SK-N-SH treated with all-trans-retinoic acid at 6 μM for 48 hours (cell line): Measurements from ENCODE around the gene SNRPB2.
A peak's percentile ranks its signal among the peaks of the same experiment; 100 is the strongest.

Experiments
- BACH2 ChIP-seq: fragments of 250-450 bp; sonication (Bioruptor Pico); IDR thresholded peaks from 2 replicates; pipeline ENCODE4 v1.9.0; 2021; ENCODE audit warnings: mild to moderate bottlenecking, borderline replicate concordance
- CSDC2 ChIP-seq: fragments of 250-450 bp; sonication (Bioruptor Pico); IDR thresholded peaks from 2 replicates; pipeline ENCODE4 v1.5.0; 2020; ENCODE audit warnings: mild to moderate bottlenecking, moderate library complexity
- ESRRG ChIP-seq: fragments of 250-450 bp; sonication (Bioruptor Pico); IDR thresholded peaks from 2 replicates; pipeline ENCODE4 v1.6.1; 2021; ENCODE audit warnings: mild to moderate bottlenecking
- RARB ChIP-seq: fragments of 250-450 bp; sonication (Bioruptor Pico); IDR thresholded peaks from 2 replicates; pipeline ENCODE4 v1.8.0; 2021; ENCODE audit warnings: mild to moderate bottlenecking, moderate library complexity
- SNAI2 ChIP-seq: fragments of 250-450 bp; sonication (Bioruptor Pico); IDR thresholded peaks from 2 replicates; pipeline ENCODE4 v1.5.0; 2020; ENCODE audit warnings: mild to moderate bottlenecking, moderate library complexity
- TOX ChIP-seq: fragments of 250-450 bp; sonication (Bioruptor Pico); IDR thresholded peaks from 2 replicates; pipeline ENCODE4 v1.8.0; 2021; ENCODE audit warnings: mild to moderate bottlenecking, moderate library complexity, borderline replicate concordance
- ZC3H10 ChIP-seq: fragments of 250-450 bp; sonication (Bioruptor Pico); IDR thresholded peaks from 2 replicates; pipeline ENCODE4 v1.5.1; 2021; ENCODE audit warnings: mild to moderate bottlenecking, moderate library complexity
- ZFP3 ChIP-seq: fragments of 250-450 bp; sonication (Bioruptor Pico); IDR thresholded peaks from 2 replicates; pipeline ENCODE4 v1.5.0; 2020; ENCODE audit warnings: mild to moderate bottlenecking, moderate library complexity
- ZNF70 ChIP-seq: fragments of 450-650 bp; formaldehyde crosslinking; IDR thresholded peaks from 2 replicates; pipeline ENCODE4 v1.5.0; 2020; ENCODE audit warnings: mild to moderate bottlenecking, moderate library complexity
- ZNF8 ChIP-seq: fragments of 450-650 bp; formaldehyde crosslinking; IDR thresholded peaks from 2 replicates; pipeline ENCODE4 v1.5.0; 2020; ENCODE audit warnings: mild to moderate bottlenecking, moderate library complexity
- TF ChIP-seq, protein P1 (sequence below): fragments of 250-450 bp; sonication (Bioruptor Pico); IDR thresholded peaks from 2 replicates; pipeline ENCODE4 v1.8.0; 2020; ENCODE audit warnings: mild to moderate bottlenecking, moderate library complexity, borderline replicate concordance
- TF ChIP-seq, protein P2 (sequence below): fragments of 250-450 bp; sonication (Bioruptor Pico); IDR thresholded peaks from 2 replicates; pipeline ENCODE4 v1.5.1; 2020; ENCODE audit warnings: low read depth, mild to moderate bottlenecking, moderate library complexity
- TF ChIP-seq, protein P3 (sequence below): fragments of 250-450 bp; sonication (Bioruptor Pico); IDR thresholded peaks from 2 replicates; pipeline ENCODE4 v1.8.0; 2021; ENCODE audit warnings: low read depth, mild to moderate bottlenecking, moderate library complexity, borderline replicate concordance
- TF ChIP-seq, protein P4 (sequence below): fragments of 250-450 bp; sonication (Bioruptor Pico); IDR thresholded peaks from 2 replicates; pipeline ENCODE4 v1.5.0; 2020; ENCODE audit warnings: mild to moderate bottlenecking, moderate library complexity

DNA sequence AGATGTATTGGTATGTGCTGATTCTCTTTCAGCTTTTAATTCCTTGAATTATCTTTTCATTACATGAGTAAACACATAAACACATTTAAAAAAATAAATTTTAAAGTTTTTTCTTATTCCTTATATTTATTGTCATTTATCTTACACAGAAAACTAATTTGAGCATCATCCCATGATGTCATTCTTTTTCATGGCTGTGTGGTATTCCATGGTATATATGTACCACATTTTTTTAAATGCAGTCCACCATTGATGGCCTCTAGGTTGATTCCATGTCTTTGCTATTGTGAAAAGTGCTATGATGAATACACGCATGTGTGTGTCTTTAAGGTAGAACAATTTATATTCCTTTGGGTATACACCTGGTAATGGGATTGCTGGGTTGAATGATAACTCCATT is 51.7 kb downstream of the SNRPB2 start:
- TF ChIP-seq BACH2 (no peak), ZNF8 (CRISPR knock-in tag) (peak; percentile 52; the same call in 1 of the 2 replicates), ZFP3 (CRISPR knock-in tag) (no peak), SNAI2 (no peak), ZNF70 (CRISPR knock-in tag) (no peak), RARB (no peak), ESRRG (no peak), CSDC2 (CRISPR knock-in tag) (no peak), ZC3H10 (CRISPR knock-in tag) (no peak), TOX (CRISPR knock-in tag) (no peak)
- TF ChIP-seq, protein P1, sequence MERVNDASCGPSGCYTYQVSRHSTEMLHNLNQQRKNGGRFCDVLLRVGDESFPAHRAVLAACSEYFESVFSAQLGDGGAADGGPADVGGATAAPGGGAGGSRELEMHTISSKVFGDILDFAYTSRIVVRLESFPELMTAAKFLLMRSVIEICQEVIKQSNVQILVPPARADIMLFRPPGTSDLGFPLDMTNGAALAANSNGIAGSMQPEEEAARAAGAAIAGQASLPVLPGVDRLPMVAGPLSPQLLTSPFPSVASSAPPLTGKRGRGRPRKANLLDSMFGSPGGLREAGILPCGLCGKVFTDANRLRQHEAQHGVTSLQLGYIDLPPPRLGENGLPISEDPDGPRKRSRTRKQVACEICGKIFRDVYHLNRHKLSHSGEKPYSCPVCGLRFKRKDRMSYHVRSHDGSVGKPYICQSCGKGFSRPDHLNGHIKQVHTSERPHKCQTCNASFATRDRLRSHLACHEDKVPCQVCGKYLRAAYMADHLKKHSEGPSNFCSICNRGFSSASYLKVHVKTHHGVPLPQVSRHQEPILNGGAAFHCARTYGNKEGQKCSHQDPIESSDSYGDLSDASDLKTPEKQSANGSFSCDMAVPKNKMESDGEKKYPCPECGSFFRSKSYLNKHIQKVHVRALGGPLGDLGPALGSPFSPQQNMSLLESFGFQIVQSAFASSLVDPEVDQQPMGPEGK (CRISPR knock-in tag), result no peak
- TF ChIP-seq, protein P2, sequence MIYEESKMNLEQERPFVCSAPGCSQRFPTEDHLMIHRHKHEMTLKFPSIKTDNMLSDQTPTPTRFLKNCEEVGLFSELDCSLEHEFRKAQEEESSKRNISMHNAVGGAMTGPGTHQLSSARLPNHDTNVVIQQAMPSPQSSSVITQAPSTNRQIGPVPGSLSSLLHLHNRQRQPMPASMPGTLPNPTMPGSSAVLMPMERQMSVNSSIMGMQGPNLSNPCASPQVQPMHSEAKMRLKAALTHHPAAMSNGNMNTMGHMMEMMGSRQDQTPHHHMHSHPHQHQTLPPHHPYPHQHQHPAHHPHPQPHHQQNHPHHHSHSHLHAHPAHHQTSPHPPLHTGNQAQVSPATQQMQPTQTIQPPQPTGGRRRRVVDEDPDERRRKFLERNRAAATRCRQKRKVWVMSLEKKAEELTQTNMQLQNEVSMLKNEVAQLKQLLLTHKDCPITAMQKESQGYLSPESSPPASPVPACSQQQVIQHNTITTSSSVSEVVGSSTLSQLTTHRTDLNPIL (CRISPR knock-in tag), result no peak
- TF ChIP-seq, protein P3, sequence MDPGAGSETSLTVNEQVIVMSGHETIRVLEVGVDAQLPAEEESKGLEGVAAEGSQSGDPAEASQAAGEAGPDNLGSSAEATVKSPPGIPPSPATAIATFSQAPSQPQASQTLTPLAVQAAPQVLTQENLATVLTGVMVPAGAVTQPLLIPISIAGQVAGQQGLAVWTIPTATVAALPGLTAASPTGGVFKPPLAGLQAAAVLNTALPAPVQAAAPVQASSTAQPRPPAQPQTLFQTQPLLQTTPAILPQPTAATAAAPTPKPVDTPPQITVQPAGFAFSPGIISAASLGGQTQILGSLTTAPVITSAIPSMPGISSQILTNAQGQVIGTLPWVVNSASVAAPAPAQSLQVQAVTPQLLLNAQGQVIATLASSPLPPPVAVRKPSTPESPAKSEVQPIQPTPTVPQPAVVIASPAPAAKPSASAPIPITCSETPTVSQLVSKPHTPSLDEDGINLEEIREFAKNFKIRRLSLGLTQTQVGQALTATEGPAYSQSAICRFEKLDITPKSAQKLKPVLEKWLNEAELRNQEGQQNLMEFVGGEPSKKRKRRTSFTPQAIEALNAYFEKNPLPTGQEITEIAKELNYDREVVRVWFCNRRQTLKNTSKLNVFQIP (CRISPR knock-in tag), result no peak
- TF ChIP-seq, protein P4, sequence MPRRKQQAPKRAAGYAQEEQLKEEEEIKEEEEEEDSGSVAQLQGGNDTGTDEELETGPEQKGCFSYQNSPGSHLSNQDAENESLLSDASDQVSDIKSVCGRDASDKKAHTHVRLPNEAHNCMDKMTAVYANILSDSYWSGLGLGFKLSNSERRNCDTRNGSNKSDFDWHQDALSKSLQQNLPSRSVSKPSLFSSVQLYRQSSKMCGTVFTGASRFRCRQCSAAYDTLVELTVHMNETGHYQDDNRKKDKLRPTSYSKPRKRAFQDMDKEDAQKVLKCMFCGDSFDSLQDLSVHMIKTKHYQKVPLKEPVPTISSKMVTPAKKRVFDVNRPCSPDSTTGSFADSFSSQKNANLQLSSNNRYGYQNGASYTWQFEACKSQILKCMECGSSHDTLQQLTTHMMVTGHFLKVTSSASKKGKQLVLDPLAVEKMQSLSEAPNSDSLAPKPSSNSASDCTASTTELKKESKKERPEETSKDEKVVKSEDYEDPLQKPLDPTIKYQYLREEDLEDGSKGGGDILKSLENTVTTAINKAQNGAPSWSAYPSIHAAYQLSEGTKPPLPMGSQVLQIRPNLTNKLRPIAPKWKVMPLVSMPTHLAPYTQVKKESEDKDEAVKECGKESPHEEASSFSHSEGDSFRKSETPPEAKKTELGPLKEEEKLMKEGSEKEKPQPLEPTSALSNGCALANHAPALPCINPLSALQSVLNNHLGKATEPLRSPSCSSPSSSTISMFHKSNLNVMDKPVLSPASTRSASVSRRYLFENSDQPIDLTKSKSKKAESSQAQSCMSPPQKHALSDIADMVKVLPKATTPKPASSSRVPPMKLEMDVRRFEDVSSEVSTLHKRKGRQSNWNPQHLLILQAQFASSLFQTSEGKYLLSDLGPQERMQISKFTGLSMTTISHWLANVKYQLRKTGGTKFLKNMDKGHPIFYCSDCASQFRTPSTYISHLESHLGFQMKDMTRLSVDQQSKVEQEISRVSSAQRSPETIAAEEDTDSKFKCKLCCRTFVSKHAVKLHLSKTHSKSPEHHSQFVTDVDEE (CRISPR knock-in tag), result no peak
